Gastroesophageal sphincter (tissue), 4 donors: ENCODE results near the gene CCL4. TPM values are rescaled to one million over a fixed set of nuclear protein-coding genes. Genes with fewer than 3 reads are reported as not detected.
"Not testable (repeated sequence)": the region's sequence is repeated elsewhere in the genome, so short reads cannot be mapped to it uniquely, and the experiment has no call there.

Experiments used
- ATAC-seq: fragments of 150-250 bp; one replicate; pipeline ENCODE4 v1.9.1; 2016; ENCODE audit warnings: mild to moderate bottlenecking, moderate library complexity
- H3K27ac ChIP-seq, 4 donors: fragments of 200-600 bp; sonication (generic) in 3 of 4; 1 replicate in 3 of 4; 2 replicates in 1 of 4; pipeline ENCODE4 v1.5.1; 2016 to 2019
- H3K27me3 ChIP-seq: fragments of 200-600 bp; sonication (generic); one replicate; pipeline ENCODE4 v1.5.1; 2019
- H3K36me3 ChIP-seq, 2 donors: fragments of 200-600 bp; sonication (generic); one replicate each; pipeline ENCODE4 v1.5.1; 2019; ENCODE audit warnings: control low read depth in 1 of 2
- H3K4me1 ChIP-seq, 3 donors: fragments of 200-600 bp; sonication (generic); 1 replicate in 2 of 3; 2 replicates in 1 of 3; pipeline ENCODE4 v1.5.1; 2016 to 2019; ENCODE audit warnings: control low read depth in 2 of 3
- H3K4me3 ChIP-seq, 2 donors: fragments of 200-600 bp; sonication (generic); one replicate each; pipeline ENCODE4 v1.5.1; 2019; ENCODE audit warnings: mild to moderate bottlenecking in 1 of 2, moderate library complexity in 1 of 2
- H3K9me3 ChIP-seq, 3 donors: fragments of 200-600 bp; sonication (generic); one replicate each; pipeline ENCODE4 v1.5.1; 2017 to 2019; ENCODE audit warnings: control low read depth in 2 of 3
- EP300 ChIP-seq: sonication (generic); formaldehyde crosslinking; IDR thresholded peaks from one replicate; pipeline ENCODE4 v1.6.1; 2017; ENCODE audit warnings: antibody characterized with exemption, mild to moderate bottlenecking
- POLR2A ChIP-seq, 2 donors: fragments of 450-650 bp; IDR thresholded peaks; one replicate each; pipeline ENCODE4 v1.6.1; 2017; ENCODE audit warnings: antibody characterized with exemption in 2 of 2, mild to moderate bottlenecking in 2 of 2, moderate library complexity in 1 of 2
- POLR2AphosphoS5 ChIP-seq: sonication (generic); formaldehyde crosslinking; IDR thresholded peaks from one replicate; pipeline ENCODE4 v1.6.1; 2017; ENCODE audit warnings: antibody characterized with exemption
- WGBS, 2 donors: methylation state at CpG; one replicate each; pipeline ENCODE4 v1.1.5; 2018; ENCODE audit warnings: low coverage in 1 of 2; 5-methylcytosine and 5-hydroxymethylcytosine counted together
- total RNA-seq, 4 donors: library from RNA; depleted of rRNA; stranded (reverse); fragments of >200 nt; gene quantifications; one replicate each; pipeline ENCODE4 v1.1.0, GENCODE V29; 2016
- TF ChIP-seq, protein P1 (sequence below), 4 experiments: fragments of 200-600 bp in 2 of 4; fragments of 450-650 bp in 2 of 4; sonication (generic) in 1 of 4; IDR thresholded peaks; one replicate each; pipeline ENCODE4 v1.5.1; 2017 to 2019; ENCODE audit warnings: antibody characterized with exemption in 4 of 4, mild to moderate bottlenecking in 2 of 4, moderate library complexity in 2 of 4

CCL4 gene
- total RNA-seq, 4 donors from 2014 or later: 1.4 to 4.7 TPM; not detected in 2

- no peaks in the 10 kb centered on the region for H3K27me3 ChIP-seq
- no peak for ATAC-seq
- WGBS, 2 donors: 88 to 100% methylated on average over 1 of the region's 1 CpG
- H3K4me3 ChIP-seq: no peak overlapping the region
- H3K36me3 ChIP-seq: no peaks in the 10 kb centered on the region
- no peak overlapping the region for H3K27ac ChIP-seq
- no peaks in the 10 kb centered on the region for H3K4me1 ChIP-seq
- no peak for TF ChIP-seq POLR2AphosphoS5
- no peak for TF ChIP-seq POLR2A (IDR thresholded peaks at IDR 0.05)
- TF ChIP-seq EP300: no peak
- TF ChIP-seq, protein P1, sequence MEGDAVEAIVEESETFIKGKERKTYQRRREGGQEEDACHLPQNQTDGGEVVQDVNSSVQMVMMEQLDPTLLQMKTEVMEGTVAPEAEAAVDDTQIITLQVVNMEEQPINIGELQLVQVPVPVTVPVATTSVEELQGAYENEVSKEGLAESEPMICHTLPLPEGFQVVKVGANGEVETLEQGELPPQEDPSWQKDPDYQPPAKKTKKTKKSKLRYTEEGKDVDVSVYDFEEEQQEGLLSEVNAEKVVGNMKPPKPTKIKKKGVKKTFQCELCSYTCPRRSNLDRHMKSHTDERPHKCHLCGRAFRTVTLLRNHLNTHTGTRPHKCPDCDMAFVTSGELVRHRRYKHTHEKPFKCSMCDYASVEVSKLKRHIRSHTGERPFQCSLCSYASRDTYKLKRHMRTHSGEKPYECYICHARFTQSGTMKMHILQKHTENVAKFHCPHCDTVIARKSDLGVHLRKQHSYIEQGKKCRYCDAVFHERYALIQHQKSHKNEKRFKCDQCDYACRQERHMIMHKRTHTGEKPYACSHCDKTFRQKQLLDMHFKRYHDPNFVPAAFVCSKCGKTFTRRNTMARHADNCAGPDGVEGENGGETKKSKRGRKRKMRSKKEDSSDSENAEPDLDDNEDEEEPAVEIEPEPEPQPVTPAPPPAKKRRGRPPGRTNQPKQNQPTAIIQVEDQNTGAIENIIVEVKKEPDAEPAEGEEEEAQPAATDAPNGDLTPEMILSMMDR (IDR thresholded peaks at IDR 0.05): no peak
- no peaks in the 10 kb centered on the region for H3K9me3 ChIP-seq
Observed at GRCh38 chr17:36095992-36096391, 7.6 kb upstream of the CCL4 start.

- H3K4me1 ChIP-seq, H3K36me3 ChIP-seq, H3K27me3 ChIP-seq, H3K9me3 ChIP-seq, H3K4me3 ChIP-seq, ATAC-seq, H3K27ac ChIP-seq: not testable (repeated sequence)
- WGBS, 2 donors: 38% methylated on average over 1 of the region's 1 CpG; no CpG with 5 or more reads in 1 of the 2 donors
Observed at GRCh38 chr17:36099004-36099403, 4.6 kb upstream of the CCL4 start.

DNA sequence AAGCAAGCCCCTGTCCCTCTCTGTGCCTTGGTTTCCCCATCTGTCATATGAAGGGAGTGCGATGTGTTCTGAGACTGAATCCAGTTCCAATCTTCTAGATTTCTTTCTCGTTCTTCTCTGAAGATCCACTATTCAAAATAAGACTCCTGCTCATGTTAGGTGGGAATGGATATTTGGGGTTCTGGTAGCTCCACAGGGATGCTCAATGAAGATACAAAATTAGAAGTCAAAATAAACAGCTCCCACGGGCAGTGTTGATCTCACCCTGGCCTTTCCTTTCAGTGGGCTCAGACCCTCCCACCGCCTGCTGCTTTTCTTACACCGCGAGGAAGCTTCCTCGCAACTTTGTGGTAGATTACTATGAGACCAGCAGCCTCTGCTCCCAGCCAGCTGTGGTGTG is 619 bp downstream of the CCL4 start:
- not testable (repeated sequence) for H3K9me3 ChIP-seq, H3K4me1 ChIP-seq, H3K36me3 ChIP-seq, H3K27ac ChIP-seq, H3K27me3 ChIP-seq, H3K4me3 ChIP-seq, ATAC-seq
- WGBS, 2 donors: 0% methylated on average over 1 of the region's 7 CpGs; no CpG with 5 or more reads in 1 of the 2 donors

DNA sequence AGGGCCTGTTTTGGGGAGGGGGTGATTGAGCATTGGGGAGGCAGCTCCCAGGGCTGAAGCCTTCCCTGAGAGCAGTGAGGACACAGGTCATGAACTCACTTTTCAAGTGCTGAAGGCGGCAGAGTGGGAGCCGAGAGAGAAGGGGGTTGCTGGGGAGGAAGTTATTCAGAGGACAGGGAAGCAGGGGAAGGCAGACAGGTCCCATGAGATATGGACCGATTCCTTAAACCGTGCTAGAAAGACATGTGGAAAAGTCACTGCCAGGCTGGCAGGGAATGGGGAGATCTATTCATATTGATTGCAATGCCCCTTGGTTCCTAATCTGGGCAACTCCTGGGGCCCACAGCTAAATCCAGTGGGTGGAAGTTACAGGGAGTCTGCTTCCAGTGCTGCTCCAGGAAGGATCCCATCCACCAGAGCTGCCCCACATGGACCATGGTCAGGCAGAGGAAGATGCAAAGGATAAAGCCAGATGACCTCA is 1.1 kb downstream of the CCL4 start:
- TF ChIP-seq, protein P1 (IDR thresholded peaks at IDR 0.05): no peak
- TF ChIP-seq EP300 (no peak), POLR2AphosphoS5 (no peak), POLR2A (IDR thresholded peaks at IDR 0.05) (no peak)

DNA sequence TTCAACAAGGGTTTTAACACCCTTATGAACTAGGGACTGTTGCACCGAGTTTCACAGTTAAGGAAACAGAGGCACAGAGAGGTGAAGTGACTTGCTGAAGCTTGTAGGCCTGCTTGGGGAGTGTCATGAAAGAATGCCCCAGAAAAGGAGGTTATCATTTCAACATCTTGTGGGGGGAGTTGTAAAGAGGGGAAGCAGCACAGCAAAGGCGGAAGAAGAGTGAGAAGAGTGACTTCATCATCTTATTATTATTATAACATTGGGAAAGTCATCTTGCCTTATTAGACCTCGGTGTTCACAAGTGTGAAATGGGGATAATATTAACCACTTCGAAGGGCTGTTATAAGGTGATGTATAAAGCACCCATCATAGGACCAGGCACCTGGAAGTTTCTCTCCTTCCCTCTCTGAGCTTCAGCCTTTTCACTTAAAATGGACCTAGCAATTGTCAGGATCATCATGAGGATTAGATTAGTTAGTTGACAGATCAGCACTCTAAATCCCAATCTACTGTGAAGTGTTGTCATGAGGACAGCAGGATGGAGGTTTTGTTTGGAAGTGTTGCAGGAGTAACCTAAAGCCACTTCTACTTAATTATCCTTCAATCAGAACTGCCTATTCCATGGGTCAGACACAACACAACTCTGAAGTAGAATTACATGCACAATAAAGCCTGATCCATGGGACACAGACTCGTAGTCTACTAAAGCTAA is 2.3 kb downstream of the CCL4 start:
- no peak for ATAC-seq
- Histone ChIP-seq H3K36me3 (no peaks in the 10 kb centered on the region), H3K4me1 (no peaks in the 10 kb centered on the region), H3K27ac (no peak overlapping the region), H3K4me3 (no peak overlapping the region), H3K27me3 (peaks cover 12% of the 10 kb centered on the region), H3K9me3 (no peaks in the 10 kb centered on the region)
- TF ChIP-seq POLR2A (IDR thresholded peaks at IDR 0.05) (no peak), EP300 (no peak), POLR2AphosphoS5 (no peak)
- TF ChIP-seq, protein P1 (IDR thresholded peaks at IDR 0.05): no peak
- 64 to 93% methylated on average over 4 to 5 of the region's 5 CpGs for WGBS, 2 donors

More for the DNA sequence above, 1.1 kb downstream of the CCL4 start:
- no peak overlapping the region for H3K4me3 ChIP-seq
- H3K27ac ChIP-seq: no peak overlapping the region
- no peak for ATAC-seq
- no peaks in the 10 kb centered on the region for H3K36me3 ChIP-seq
- peaks cover 12% of the 10 kb centered on the region for H3K27me3 ChIP-seq
- H3K9me3 ChIP-seq: no peaks in the 10 kb centered on the region
- 0 to 52% methylated on average over 2 to 4 of the region's 4 CpGs for WGBS, 2 donors
- H3K4me1 ChIP-seq: no peaks in the 10 kb centered on the region

GRCh38 chr17:36106493-36106835 is 2.8 kb downstream of the CCL4 start:
- no peaks in the 10 kb centered on the region for H3K4me1 ChIP-seq
- H3K9me3 ChIP-seq: no peaks in the 10 kb centered on the region
- ATAC-seq: no peak
- H3K4me3 ChIP-seq: no peak overlapping the region
- H3K27ac ChIP-seq: no peak overlapping the region
- H3K36me3 ChIP-seq: no peaks in the 10 kb centered on the region
- 90% methylated on average over 2 of the region's 6 CpGs; no CpG with 5 or more reads in 1 of the 2 donors for WGBS, 2 donors
- peaks cover 12% of the 10 kb centered on the region for H3K27me3 ChIP-seq
- TF ChIP-seq POLR2AphosphoS5 (no peak), POLR2A (IDR thresholded peaks at IDR 0.05) (no peak), EP300 (no peak)
- TF ChIP-seq, protein P1 (IDR thresholded peaks at IDR 0.05): no peak
